Measurements from ENCODE around the gene PKP1. TPM values are rescaled to one million over a fixed set of nuclear protein-coding genes. Genes with fewer than 3 reads are reported as not detected.

PKP1 gene
- total RNA-seq, 1 experiment from 2014 or later = not detected

DNA sequence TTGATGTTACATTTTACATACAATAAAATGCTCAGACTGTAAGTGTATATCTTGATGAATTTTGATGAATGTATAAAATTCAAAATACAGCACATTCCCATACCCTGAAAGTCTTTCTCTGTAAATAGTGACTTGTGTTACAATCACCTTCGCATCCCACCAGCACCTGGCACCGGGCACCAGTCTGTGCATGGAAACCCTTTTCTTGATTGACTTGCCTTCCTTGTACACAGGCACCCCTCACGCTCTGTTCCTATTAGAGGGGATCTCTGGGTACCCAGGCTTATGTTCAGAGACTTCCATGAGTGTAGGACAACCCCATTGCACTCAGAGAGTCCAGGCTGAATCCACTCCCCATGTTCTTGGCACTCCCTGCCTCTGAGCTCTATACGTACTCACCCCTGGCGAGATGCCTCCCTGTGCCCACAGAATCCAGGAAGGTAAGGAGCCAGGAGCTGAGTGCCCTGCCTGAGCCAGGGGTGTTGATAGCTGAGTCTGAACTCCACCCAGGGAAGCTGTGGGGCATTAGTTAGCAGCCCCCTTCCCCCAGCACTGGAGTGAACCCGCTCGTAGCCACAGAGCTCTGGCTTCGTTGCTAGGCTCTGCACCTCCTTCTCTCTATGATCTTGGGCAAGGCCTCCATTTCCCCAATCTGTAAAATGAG is 22.5 kb upstream of the PKP1 start:
- Mint-ChIP-seq H3K9me3 (ENCODE audit: unreplicated experiment) (no peaks in the 10 kb centered on the region), H3K27me3 (ENCODE audit: insufficient read depth, unreplicated experiment) (no peaks in the 10 kb centered on the region), H3K4me3 (ENCODE audit: unreplicated experiment) (no peak overlapping the region), H3K36me3 (ENCODE audit: insufficient read depth, unreplicated experiment) (no peaks in the 10 kb centered on the region), H3K4me1 (ENCODE audit: low read depth, unreplicated experiment) (no peaks in the 10 kb centered on the region), H3K27ac (ENCODE audit: unreplicated experiment) (no peak overlapping the region)
- POLR2A ChIA-PET = no interaction called here
- CTCF ChIA-PET = no interaction called here
- no TSS peak for BruUV-seq (replicated peaks)
- Histone ChIP-seq H3K36me3 (ENCODE audit: control insufficient read depth, insufficient read depth, low read length) (no peaks in the 10 kb centered on the region), H3K9me3 (no peaks in the 10 kb centered on the region), H3K27me3 (replicated peaks; ENCODE audit: control insufficient read depth, insufficient read depth, low read length) (no peaks in the 10 kb centered on the region), H3K4me1 (no peaks in the 10 kb centered on the region), H3K4me3 (ENCODE audit: low read depth, low read length) (no peak overlapping the region)
- intact Hi-C loops (cut with micrococcal nuclease; ENCODE audit: unreplicated experiment) = no loop called here
- no peak for DNase-seq
- TF ChIP-seq, protein P1, sequence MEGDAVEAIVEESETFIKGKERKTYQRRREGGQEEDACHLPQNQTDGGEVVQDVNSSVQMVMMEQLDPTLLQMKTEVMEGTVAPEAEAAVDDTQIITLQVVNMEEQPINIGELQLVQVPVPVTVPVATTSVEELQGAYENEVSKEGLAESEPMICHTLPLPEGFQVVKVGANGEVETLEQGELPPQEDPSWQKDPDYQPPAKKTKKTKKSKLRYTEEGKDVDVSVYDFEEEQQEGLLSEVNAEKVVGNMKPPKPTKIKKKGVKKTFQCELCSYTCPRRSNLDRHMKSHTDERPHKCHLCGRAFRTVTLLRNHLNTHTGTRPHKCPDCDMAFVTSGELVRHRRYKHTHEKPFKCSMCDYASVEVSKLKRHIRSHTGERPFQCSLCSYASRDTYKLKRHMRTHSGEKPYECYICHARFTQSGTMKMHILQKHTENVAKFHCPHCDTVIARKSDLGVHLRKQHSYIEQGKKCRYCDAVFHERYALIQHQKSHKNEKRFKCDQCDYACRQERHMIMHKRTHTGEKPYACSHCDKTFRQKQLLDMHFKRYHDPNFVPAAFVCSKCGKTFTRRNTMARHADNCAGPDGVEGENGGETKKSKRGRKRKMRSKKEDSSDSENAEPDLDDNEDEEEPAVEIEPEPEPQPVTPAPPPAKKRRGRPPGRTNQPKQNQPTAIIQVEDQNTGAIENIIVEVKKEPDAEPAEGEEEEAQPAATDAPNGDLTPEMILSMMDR (IDR thresholded peaks at IDR 0.05; ENCODE audit: insufficient read depth in 1 of 2, low read depth in 1 of 2, low read length in 1 of 2, severe bottlenecking in 1 of 2, unreplicated experiment in 1 of 2) = no peak

DNA sequence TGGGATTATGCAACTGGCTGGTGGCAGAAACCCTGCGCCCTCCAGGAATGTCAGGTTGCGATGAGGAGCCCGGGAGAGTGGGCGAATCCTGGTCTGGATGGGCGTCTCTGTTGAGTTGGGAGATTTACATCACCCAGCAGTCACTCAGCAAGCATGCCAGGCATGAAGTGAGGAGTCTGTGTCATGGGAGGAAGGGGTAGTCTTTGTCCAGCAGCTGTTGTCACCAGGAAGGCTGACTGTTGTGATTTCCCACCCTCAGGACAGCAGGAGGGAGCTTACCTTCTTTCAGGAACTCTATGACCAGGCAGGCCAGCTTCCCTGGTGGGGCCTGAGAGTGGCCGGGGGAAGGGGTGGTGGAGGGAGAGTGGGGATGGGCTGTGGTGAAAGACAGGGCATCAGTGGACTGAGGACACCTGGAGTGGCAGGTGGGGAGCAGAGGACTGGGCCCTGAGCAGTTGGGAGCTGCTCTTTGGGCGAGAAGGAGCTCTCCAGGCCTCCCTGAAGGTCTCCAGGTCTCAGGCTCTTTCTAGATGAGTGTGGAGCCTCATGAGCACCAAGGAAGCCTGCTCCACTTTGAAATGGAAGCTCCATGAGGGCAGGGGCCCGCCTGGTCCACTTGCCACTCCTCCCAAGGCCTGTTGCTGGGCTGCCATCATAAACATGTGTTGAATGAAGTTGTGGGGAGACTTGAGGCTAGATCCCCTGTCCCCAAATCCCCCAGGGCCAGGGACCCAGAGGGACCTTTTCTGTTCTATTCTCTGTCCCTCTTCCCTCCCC is 21.3 kb upstream of the PKP1 start:
- TF ChIP-seq, protein P1 (IDR thresholded peaks at IDR 0.05; ENCODE audit: insufficient read depth in 1 of 2, low read depth in 1 of 2, low read length in 1 of 2, severe bottlenecking in 1 of 2, unreplicated experiment in 1 of 2) = no peak
- no peaks in the 10 kb centered on the region for H3K4me1 Mint-ChIP-seq (ENCODE audit: low read depth, unreplicated experiment)
- H3K9me3 ChIP-seq = no peaks in the 10 kb centered on the region
- H3K4me1 ChIP-seq = no peaks in the 10 kb centered on the region
- no peaks in the 10 kb centered on the region for H3K9me3 Mint-ChIP-seq (ENCODE audit: unreplicated experiment)
- no peaks in the 10 kb centered on the region for H3K36me3 ChIP-seq (ENCODE audit: control insufficient read depth, insufficient read depth, low read length)
- DNase-seq = no peak
- no peak overlapping the region for H3K4me3 ChIP-seq (ENCODE audit: low read depth, low read length)
- ChIA-PET CTCF (no interaction called here), POLR2A (no interaction called here)
- peaks cover 7% of the 10 kb centered on the region for H3K27me3 Mint-ChIP-seq (ENCODE audit: insufficient read depth, unreplicated experiment)
- no peak overlapping the region for H3K4me3 Mint-ChIP-seq (ENCODE audit: unreplicated experiment)
- no peaks in the 10 kb centered on the region for H3K27me3 ChIP-seq (replicated peaks; ENCODE audit: control insufficient read depth, insufficient read depth, low read length)
- intact Hi-C loops (cut with micrococcal nuclease; ENCODE audit: unreplicated experiment) = no loop called here
- no peak overlapping the region for H3K27ac Mint-ChIP-seq (ENCODE audit: unreplicated experiment)
- BruUV-seq (replicated peaks) = no TSS peak
- no peaks in the 10 kb centered on the region for H3K36me3 Mint-ChIP-seq (ENCODE audit: insufficient read depth, unreplicated experiment)

DNA sequence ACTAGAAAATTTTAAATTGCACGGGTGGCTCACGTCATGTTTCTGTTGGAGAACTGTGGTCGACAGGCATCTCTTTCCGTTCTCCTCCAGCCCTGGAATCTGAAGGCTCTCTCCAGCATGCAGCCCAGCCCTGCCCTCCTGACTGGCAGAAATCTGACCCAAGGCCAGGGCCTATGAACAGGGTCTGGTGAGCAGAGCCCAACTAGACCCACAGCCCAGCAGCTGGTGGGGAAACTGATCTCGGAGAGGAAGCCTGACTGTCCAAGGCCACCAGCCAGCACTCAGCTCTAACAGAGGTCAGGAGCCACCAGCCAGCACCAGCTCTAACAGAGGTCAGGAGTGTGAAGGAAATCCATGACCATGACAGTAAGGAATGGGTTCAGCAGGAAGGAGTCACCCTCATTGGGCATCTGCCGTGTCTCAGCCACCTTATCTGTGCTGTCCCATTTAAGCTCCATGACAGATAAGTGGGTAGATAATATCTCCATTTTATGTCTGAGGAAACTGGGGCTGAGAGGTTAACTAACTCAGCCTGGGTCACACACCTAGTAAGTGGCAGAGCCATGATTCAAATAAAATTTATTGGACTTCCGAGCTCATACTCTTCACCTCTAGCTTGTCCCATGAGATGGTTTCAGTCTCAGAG is 20.2 kb upstream of the PKP1 start:
- Mint-ChIP-seq H3K27ac (ENCODE audit: unreplicated experiment) (no peak overlapping the region), H3K4me3 (ENCODE audit: unreplicated experiment) (no peak overlapping the region), H3K36me3 (ENCODE audit: insufficient read depth, unreplicated experiment) (no peaks in the 10 kb centered on the region), H3K27me3 (ENCODE audit: insufficient read depth, unreplicated experiment) (peaks cover 13% of the 10 kb centered on the region), H3K4me1 (ENCODE audit: low read depth, unreplicated experiment) (no peaks in the 10 kb centered on the region), H3K9me3 (ENCODE audit: unreplicated experiment) (no peaks in the 10 kb centered on the region)
- DNase-seq = no peak
- ChIA-PET POLR2A (no interaction called here), CTCF (interaction anchor here (0.6 to 1.0 kb wide), 2 partner anchors 42 to 100 kb away, joined by 3 read pairs; no protein-coding TSS in a partner anchor)
- BruUV-seq (replicated peaks) = no TSS peak
- TF ChIP-seq, protein P1 (IDR thresholded peaks at IDR 0.05; ENCODE audit: insufficient read depth in 1 of 2, low read depth in 1 of 2, low read length in 1 of 2, severe bottlenecking in 1 of 2, unreplicated experiment in 1 of 2) = no peak
- Histone ChIP-seq H3K36me3 (ENCODE audit: control insufficient read depth, insufficient read depth, low read length) (no peaks in the 10 kb centered on the region), H3K4me1 (no peaks in the 10 kb centered on the region), H3K27me3 (replicated peaks; ENCODE audit: control insufficient read depth, insufficient read depth, low read length) (no peaks in the 10 kb centered on the region), H3K9me3 (no peaks in the 10 kb centered on the region), H3K4me3 (ENCODE audit: low read depth, low read length) (no peak overlapping the region)
- intact Hi-C loops (cut with micrococcal nuclease; ENCODE audit: unreplicated experiment) = no loop called here
